Activated CD4-positive, alpha-beta T cell treated with anti-CD3 and anti-CD28 coated beads for 4 hours (primary cell): ENCODE measurements around the gene NCAN.
"Not testable (repeated sequence)": the region's sequence is repeated elsewhere in the genome, so short reads cannot be mapped to it uniquely, and the experiment has no call there.

Experiments used
- DNase-seq, 2 donors: peaks; one replicate each; pipeline ENCODE4 v3.0.0-alpha.2; 2020

Gene NCAN

GRCh38 chr19:19211499-19212420 is at the start of gene NCAN:
TSS of gene NCAN (plus strand) at chr19:19211958. CDS start at chr19:19216954, 4,996 bp downstream.
- DNase-seq, result no peak

- DNase-seq, result no peak
These were observed 49.3 kb upstream of the NCAN start for GRCh38 chr19:19162495-19162894.

- no peak for DNase-seq
These were observed 46.4 kb upstream of the NCAN start for GRCh38 chr19:19165396-19165795.

GRCh38 chr19:19167612-19168011 is 44.1 kb upstream of the NCAN start:
- no peak for DNase-seq

- no peak for DNase-seq
These were observed 42.3 kb upstream of the NCAN start for GRCh38 chr19:19169236-19170052.

GRCh38 chr19:19170053-19170872 is 41.5 kb upstream of the NCAN start, which contains the start of gene MEF2B:
TSS of gene MEF2B (minus strand) at chr19:19170263. CDS start at chr19:19150735, 19,528 bp downstream.
- peak; percentile 69 to 70 for DNase-seq

GRCh38 chr19:19170873-19171672 is 40.7 kb upstream of the NCAN start:
- no peak for DNase-seq

- DNase-seq, result no peak
These were observed 39.8 kb upstream of the NCAN start for GRCh38 chr19:19171821-19172532.

GRCh38 chr19:19173243-19173642 is 38.5 kb upstream of the NCAN start:
- not testable (repeated sequence) for DNase-seq

- no peak for DNase-seq
These were observed 34.8 kb upstream of the NCAN start for GRCh38 chr19:19176950-19177349.

GRCh38 chr19:19179548-19180441 is 32.0 kb upstream of the NCAN start:
- no peak for DNase-seq

GRCh38 chr19:19181488-19181998 is 30.2 kb upstream of the NCAN start:
- DNase-seq, result no peak

GRCh38 chr19:19185853-19186740 is 25.7 kb upstream of the NCAN start:
- DNase-seq, result peak; percentile 64 to 68

GRCh38 chr19:19186742-19187141 is 25.0 kb upstream of the NCAN start:
- DNase-seq, result no peak

GRCh38 chr19:19191768-19192077 is 20.0 kb upstream of the NCAN start:
- no peak for DNase-seq

- DNase-seq, result peak; percentile 98 to 99
These were observed 19.5 kb upstream of the NCAN start, which contains the start of the genes BORCS8 and RFXANK for GRCh38 chr19:19192078-19192882. TSS of gene BORCS8 (minus strand) at chr19:19192152. CDS start at chr19:19192117, 35 bp downstream. TSS of gene RFXANK (plus strand) at chr19:19192258. CDS start at chr19:19193947, 1,689 bp downstream.

- DNase-seq, result peak in 1 of 2 donors; percentile 15
These were observed 18.8 kb upstream of the NCAN start for GRCh38 chr19:19192910-19193423.

- DNase-seq, result no peak
These were observed 17.8 kb upstream of the NCAN start for GRCh38 chr19:19193926-19194325.
